GM19239 (cell line): ENCODE results near the gene BBS1.
"Not testable (repeated sequence)": the region's sequence is repeated elsewhere in the genome, so short reads cannot be mapped to it uniquely, and the experiment has no call there.

ENCODE experiments used
- DNase-seq: peaks from one replicate; pipeline ENCODE4 v3.0.0; 2011; ENCODE audit warnings: low spot score; ENCODE audit not compliant: insufficient read length
- FAIRE-seq: peaks from 2 replicates; lab custom pipeline; 2011; peaks lifted over from hg19 to GRCh38; lab: Jason Lieb, UNC

The BBS1 gene

GRCh38 chr11:66510990-66511339 lies 530 bp downstream of the BBS1 start:
- FAIRE-seq, result no peak

GRCh38 chr11:66523611-66524010 lies 13.2 kb downstream of the BBS1 start:
- DNase-seq, result no peak
- no peak for FAIRE-seq

More at GRCh38 chr11:66510990-66511339, 530 bp downstream of the BBS1 start:
- DNase-seq, result no peak

GRCh38 chr11:66524304-66525040 lies 14.0 kb downstream of the BBS1 start:
- DNase-seq (no peak), FAIRE-seq (no peak)

GRCh38 chr11:66529069-66529468 lies 18.6 kb downstream of the BBS1 start:
- FAIRE-seq, result no peak

GRCh38 chr11:66529655-66530054 lies 19.2 kb downstream of the BBS1 start:
- FAIRE-seq (no peak), DNase-seq (no peak)

More at GRCh38 chr11:66529069-66529468, 18.6 kb downstream of the BBS1 start:
- no peak for DNase-seq

GRCh38 chr11:66530927-66531709 lies 20.7 kb downstream of the BBS1 start:
- FAIRE-seq, result no peak

GRCh38 chr11:66531841-66532240 lies 21.4 kb downstream of the BBS1 start:
- no peak for FAIRE-seq

More at GRCh38 chr11:66530927-66531709, 20.7 kb downstream of the BBS1 start:
- no peak for DNase-seq

GRCh38 chr11:66532784-66533183 lies 22.3 kb downstream of the BBS1 start:
- no peak for FAIRE-seq
- no peak for DNase-seq

More at GRCh38 chr11:66531841-66532240, 21.4 kb downstream of the BBS1 start:
- no peak for DNase-seq

- FAIRE-seq (no peak), DNase-seq (no peak)
Measured at GRCh38 chr11:66539170-66539869, 28.9 kb downstream of the BBS1 start.

GRCh38 chr11:66539870-66540213 lies 29.4 kb downstream of the BBS1 start:
- DNase-seq, result no peak
- FAIRE-seq, result no peak

GRCh38 chr11:66540598-66540997 lies 30.2 kb downstream of the BBS1 start:
- DNase-seq, FAIRE-seq: not testable (repeated sequence)

GRCh38 chr11:66541892-66542291 lies 31.5 kb downstream of the BBS1 start:
- DNase-seq, result no peak
- FAIRE-seq, result no peak

- DNase-seq, result no peak
- no peak for FAIRE-seq
Measured at GRCh38 chr11:66542362-66542761, 31.9 kb downstream of the BBS1 start.

GRCh38 chr11:66543263-66544107 lies 33.0 kb downstream of the BBS1 start:
- DNase-seq (peak; percentile 66), FAIRE-seq (peak; percentile 89)

GRCh38 chr11:66544952-66545351 lies 34.5 kb downstream of the BBS1 start:
- DNase-seq, result not testable (repeated sequence)
- peak; percentile 88 for FAIRE-seq

GRCh38 chr11:66545701-66546367 lies 35.4 kb downstream of the BBS1 start, which contains the start of gene ZDHHC24:
Gene ZDHHC24 (minus strand): TSS chr11:66546048. CDS start chr11:66546003, 45 bp downstream.
- DNase-seq (peak; percentile 98), FAIRE-seq (peak; percentile 95)

GRCh38 chr11:66546368-66546965 lies 36.0 kb downstream of the BBS1 start, which contains the start of gene ACTN3:
Gene ACTN3 (plus strand): TSS chr11:66546903. CDS start chr11:66546938, 35 bp downstream.
- no peak for FAIRE-seq
- no peak for DNase-seq

- FAIRE-seq, result no peak
- no peak for DNase-seq
Measured at GRCh38 chr11:66546966-66547661, 36.7 kb downstream of the BBS1 start.
